ENCODE results near the gene KCTD12. TPM values are rescaled to one million over a fixed set of nuclear protein-coding genes. Genes with fewer than 3 reads are reported as not detected.
"Not testable (repeated sequence)": the region's sequence is repeated elsewhere in the genome, so short reads cannot be mapped to it uniquely, and the experiment has no call there.

The KCTD12 gene
- 14.9 and 19.3 TPM in 2 replicates for total RNA-seq (2014; rRNA removed; shearing (Covaris generic); ENCODE audit: low replicate concordance)

DNA sequence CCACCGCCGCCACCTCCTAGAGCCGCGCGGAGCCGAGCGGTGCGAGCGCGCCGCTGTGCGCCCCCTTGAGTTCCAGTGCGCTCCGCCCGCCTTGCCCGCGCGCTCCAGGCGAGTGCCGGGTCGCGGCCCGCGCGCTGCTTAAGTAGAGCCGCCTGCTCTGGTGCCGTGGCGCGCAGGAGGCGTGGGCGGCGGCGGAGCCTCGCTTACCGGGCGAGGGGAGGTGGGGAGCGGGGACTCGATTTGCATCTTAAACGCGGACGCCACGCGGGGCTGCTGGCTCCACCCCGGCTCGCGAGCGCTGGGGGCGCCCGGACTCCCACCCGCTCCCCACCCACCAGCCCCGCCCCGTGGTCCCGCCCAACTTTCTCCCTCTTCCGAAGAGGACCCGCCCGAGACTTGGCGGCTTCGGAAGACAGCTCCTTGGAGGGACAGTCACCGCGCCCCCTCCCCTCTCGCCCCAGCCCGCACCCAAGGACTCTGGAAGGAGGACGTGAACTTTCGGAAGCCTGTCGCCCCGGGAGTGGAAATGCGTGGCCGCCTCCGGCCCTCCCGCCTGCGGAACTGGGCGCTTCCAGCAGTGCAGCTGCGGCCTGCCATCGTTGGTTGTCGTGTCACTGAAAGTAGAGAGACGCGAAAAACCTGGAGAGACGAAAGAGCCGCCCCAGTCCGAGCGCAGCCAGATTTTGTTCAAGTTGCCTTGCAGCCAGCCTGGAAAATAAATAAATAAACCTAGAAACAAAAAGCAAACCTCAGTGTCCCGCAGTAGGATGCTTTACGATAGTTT, at the start of gene KCTD12:
Gene KCTD12, minus strand, starts transcription at position 114 of the 784 bp plus-strand sequence. CDS start 257 bp downstream, outside the sequence.
- Histone ChIP-seq H3K9me3 (no peaks in the 10 kb centered on the region), H3K4me3 (peak within 1 kb of the TSS; percentile 74), H3K27me3 (no peaks in the 10 kb centered on the region), H3K36me3 (no peaks in the 10 kb centered on the region)
- DNase-seq, result peak; percentile 86

DNA sequence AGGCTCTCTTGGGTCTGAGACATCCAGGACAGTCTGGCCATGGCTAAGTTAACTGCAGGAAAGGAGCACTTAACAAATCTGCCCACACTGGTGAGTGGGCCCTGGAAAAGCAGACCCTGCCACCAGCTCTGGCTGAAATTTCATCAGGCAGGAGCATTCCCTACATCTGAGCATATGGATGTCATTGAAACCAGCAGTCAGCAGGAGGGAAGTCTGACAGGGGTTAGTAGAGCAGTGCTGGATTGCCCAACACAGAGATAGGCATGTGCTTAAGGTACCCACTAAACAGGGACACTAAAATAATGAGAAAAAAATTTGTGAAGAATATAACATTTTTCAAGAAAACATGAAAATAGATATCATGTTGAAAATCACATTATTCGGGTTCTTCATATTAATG, 48.5 kb upstream of the KCTD12 start:
- Histone ChIP-seq H3K9me3 (peaks cover 4% of the 10 kb centered on the region; the same call in 1 of the 2 replicates), H3K36me3 (no peaks in the 10 kb centered on the region), H3K27me3 (no peaks in the 10 kb centered on the region), H3K4me3 (no peak overlapping the region)
- no peak for DNase-seq

DNA sequence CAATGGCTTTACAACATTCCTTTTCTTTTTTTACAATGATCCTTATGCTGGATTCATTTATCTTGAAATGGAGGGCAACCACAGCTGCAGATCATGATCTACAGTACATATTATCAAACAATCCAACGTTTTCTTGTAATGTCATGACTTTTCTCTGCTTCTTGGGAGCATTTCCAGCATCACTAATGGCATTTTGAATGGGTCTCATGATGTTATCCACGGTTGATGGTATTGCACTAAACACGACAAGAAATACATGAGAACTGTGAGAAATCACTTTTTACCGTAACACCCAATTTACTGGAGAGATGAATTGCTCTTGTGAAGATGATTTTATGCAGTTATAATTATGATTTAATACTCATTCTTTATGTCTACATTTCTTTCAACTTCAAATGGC, 45.9 kb upstream of the KCTD12 start:
- H3K36me3 ChIP-seq, result no peaks in the 10 kb centered on the region
- no peaks in the 10 kb centered on the region for H3K27me3 ChIP-seq
- no peak overlapping the region for H3K4me3 ChIP-seq
- no peak for DNase-seq
- peaks cover 4% of the 10 kb centered on the region; the same call in 1 of the 2 replicates for H3K9me3 ChIP-seq

DNA sequence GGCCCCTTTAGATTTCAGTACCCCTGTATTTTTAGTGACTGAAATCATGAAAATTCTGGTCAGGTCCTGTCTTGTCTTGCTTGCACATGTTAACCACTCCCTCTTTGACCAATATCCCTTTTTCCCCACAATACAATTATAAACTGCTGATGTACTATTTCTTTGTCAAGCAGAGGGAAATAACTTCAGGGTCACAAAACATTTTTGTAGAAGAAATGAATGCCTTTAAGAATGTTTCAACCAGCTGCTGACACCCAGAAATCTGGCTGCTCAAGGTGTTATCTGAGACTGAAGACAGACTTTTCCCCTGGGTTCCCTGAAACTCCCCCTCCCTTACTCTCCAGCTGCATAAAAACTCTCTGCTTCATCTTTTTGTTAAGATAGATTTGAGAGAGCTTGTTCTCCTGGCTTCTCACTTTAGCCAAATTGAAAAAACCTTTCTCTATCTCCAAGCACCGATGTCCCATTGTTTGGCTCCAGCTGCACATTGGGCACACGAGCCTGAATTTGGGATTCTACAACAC, 43.7 kb upstream of the KCTD12 start:
- peaks cover 2% of the 10 kb centered on the region; the same call in 1 of the 2 replicates for H3K9me3 ChIP-seq
- DNase-seq, result no peak
- H3K4me3 ChIP-seq, result no peak overlapping the region
- no peaks in the 10 kb centered on the region for H3K36me3 ChIP-seq
- H3K27me3 ChIP-seq, result no peaks in the 10 kb centered on the region

DNA sequence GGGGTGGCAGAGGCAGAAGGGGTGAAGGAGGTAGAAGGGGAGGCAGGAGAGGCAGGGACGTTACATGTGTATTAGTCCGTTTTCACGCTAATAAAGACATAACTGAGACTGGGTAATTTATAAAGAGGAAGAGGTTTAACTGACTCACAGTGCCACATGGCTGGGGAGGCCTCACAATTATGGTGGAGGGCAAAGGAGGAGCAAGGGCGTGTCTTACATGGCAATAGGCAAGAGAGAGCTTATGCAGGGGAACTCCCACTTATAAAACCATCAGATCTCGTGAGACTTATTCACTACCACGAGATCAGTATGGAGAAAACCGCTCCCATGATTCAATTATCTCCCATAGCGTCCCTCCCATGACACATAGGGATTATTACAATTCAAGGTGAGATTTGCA, 43.1 kb upstream of the KCTD12 start:
- no peak for DNase-seq
- no peaks in the 10 kb centered on the region for H3K27me3 ChIP-seq
- no peaks in the 10 kb centered on the region for H3K36me3 ChIP-seq
- peaks cover 2% of the 10 kb centered on the region; the same call in 1 of the 2 replicates for H3K9me3 ChIP-seq
- H3K4me3 ChIP-seq, result no peak overlapping the region

DNA sequence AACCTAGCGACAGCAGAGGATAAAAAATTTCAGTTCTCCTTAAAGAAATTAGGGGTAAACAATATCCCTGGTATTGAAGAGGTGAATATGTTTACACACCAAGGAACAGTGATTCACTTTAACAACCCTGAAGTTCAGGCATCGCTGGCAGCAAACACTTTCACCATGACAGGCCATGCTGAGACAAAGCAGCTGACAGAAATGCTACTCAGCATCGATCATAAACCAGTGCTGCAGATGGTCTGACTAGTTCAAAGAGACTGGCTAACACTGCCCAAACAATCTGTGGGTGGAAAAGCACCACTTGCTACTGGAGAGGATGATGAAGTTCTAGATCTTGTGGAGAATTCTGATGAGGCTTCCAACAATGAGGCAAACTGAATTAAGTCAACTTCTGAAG, 42.3 kb upstream of the KCTD12 start:
- DNase-seq, result no peak
- Histone ChIP-seq H3K9me3 (peaks cover 2% of the 10 kb centered on the region; the same call in 1 of the 2 replicates), H3K36me3 (no peaks in the 10 kb centered on the region), H3K27me3 (no peaks in the 10 kb centered on the region), H3K4me3 (no peak overlapping the region)

DNA sequence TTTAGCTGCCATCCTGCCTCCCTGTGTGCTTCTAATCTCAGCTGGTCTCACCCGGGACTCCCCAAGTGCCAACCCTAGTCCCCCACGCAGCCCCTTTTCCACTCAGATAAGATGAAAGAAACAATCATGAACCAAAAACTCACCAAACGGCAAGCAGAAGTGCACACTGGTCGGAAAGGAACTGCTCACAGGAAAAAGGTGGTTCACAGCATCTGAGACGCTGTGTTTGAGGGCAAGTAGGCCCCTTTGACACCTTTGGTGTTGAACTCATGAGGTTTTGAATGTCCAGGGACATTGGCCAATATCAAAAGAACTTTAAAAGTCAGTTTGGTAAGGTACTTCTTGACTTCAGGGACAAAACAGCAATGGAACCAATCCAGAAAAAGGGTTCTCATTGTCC, 41.8 kb upstream of the KCTD12 start:
- DNase-seq, result no peak
- Histone ChIP-seq H3K27me3 (no peaks in the 10 kb centered on the region), H3K36me3 (no peaks in the 10 kb centered on the region), H3K4me3 (no peak overlapping the region), H3K9me3 (peaks cover 2% of the 10 kb centered on the region; the same call in 1 of the 2 replicates)

DNA sequence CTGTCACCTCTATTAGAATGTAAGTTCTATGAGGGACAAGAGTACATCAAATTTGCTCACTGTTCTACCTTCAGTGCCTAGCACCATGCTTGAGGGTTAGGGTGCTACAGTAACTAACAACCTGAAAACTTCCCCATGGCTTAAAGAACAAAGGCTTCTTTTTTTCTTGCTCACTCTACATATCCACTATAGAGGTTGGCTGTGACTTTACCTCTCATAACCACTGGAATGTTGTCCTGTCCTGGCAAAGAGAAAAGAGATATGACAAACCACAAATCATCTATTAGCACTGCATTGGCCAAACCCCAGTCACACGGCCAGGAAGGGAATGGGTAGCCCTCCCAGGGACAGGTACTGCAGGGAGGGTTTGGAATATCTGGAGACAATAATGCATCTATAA, 38.9 kb upstream of the KCTD12 start:
- Histone ChIP-seq H3K27me3 (no peaks in the 10 kb centered on the region), H3K9me3 (peaks cover 4% of the 10 kb centered on the region; the same call in 1 of the 2 replicates), H3K36me3 (no peaks in the 10 kb centered on the region), H3K4me3 (no peak overlapping the region)
- DNase-seq, result no peak

DNA sequence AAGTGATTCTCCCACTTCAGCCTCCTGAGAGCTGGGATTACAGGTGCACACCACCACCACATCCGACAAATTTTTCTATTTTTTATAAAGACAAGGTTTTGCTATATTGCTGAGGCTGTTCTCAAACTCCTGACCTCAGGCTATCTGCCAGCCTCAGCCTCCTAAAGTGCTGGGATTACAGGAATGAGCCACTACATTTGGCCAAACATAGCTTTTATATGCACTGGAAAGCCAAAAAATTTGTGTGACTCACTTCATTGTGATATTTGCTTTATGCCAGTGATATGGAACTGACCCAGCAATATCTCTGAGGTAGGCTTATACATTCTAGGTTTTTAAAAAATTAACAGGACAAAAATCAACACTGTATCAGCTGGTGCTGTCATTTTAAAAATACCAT, 35.3 kb upstream of the KCTD12 start:
- Histone ChIP-seq H3K27me3 (no peaks in the 10 kb centered on the region), H3K9me3 (peaks cover 7% of the 10 kb centered on the region), H3K36me3 (no peaks in the 10 kb centered on the region), H3K4me3 (no peak overlapping the region)
- peak; percentile 59 for DNase-seq

DNA sequence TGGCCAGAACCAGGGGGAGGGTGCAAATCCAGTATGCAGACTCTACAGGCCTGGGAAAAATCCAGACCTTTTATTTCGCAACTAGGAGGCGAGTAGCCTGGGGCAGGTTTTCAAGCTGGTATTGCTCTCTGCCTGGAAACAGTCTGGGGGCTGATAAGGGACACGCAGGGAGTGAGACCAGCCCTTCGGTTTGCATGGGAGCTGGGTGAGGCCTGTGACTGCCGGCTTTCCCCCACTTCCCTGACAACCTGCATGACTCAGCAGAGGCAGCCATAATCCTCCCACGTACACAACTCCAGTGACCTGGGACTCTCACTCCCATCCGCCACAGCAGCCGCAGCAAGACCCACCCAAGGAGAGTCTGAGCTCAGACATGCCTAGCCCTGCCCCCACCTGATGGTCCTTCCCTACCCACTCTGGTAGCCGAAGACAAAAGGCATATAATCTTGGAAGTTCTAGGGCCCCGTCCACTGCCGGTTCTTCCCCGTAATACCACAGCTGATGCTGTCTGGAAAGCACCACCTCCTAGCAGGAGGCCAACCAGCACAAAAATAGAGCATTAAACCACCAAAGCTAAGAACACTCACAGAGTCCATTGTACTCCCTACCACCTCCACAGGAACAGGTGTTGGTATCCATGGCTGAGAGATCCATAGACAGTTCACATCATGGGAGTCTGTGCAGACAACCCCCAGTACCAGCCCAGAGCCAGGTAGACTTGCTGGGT, 31.7 kb upstream of the KCTD12 start:
- not testable (repeated sequence) for H3K36me3 ChIP-seq, H3K4me3 ChIP-seq, DNase-seq, H3K9me3 ChIP-seq, H3K27me3 ChIP-seq

DNA sequence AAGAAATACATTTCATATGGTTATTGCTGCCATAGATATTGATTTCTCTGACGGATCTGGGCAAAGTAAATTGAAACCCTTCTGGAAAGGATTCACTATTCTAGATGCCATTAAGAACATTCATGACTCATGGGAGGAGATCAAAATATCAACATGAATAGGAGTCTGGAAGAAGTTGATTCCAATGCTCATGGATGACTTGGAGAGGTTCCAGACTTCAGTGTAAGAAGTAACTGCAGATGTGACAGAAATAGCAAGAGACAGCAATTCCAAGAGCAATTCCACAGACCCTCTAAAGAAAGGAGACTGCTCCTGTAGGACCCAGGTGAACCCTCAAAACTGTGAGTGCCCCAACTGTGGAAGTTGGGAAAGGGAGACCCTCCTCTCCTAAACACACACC, 30.9 kb upstream of the KCTD12 start:
- H3K9me3 ChIP-seq, result peaks cover 7% of the 10 kb centered on the region
- no peaks in the 10 kb centered on the region for H3K27me3 ChIP-seq
- no peaks in the 10 kb centered on the region for H3K36me3 ChIP-seq
- no peak overlapping the region for H3K4me3 ChIP-seq
- no peak for DNase-seq

DNA sequence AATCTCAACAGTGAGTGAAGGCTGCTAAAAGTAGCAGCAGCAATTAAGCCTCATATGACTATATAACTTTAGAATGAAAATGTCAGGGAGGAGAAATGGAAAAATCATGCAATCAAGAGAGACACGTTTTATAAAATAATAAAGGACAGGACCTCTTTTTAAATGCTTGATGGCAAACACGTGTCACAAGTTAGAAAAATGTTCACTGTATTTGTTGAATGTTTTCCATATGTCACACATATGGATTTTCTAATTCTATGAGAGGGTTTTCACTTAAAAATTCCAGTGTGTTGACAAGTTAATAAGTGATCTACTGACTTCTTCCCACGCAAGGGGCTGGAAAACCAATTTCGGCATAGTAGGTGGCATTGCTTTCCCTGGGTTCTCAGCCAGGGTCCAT, 27.7 kb upstream of the KCTD12 start:
- no peaks in the 10 kb centered on the region for H3K36me3 ChIP-seq
- no peak overlapping the region for H3K4me3 ChIP-seq
- no peaks in the 10 kb centered on the region for H3K27me3 ChIP-seq
- DNase-seq, result no peak
- no peaks in the 10 kb centered on the region for H3K9me3 ChIP-seq

DNA sequence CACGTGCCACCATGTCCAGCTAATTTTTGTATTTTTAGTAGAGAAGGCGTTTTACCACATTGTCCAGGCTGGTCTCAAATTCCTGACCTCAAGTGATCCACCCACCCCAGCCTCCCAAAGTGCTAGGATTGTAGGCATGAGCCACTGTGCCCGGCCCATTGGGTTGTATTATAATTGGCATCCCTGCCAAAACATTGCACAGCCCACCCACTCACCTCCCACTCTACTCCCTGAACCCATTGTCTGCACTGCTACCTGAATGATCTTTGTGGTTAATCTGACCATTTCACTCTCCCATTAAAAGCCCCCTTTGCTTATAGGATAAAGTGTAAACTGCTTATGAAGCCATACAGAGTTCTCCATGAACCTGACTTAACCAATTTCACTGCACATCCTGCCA, 26.3 kb upstream of the KCTD12 start:
- no peak overlapping the region for H3K4me3 ChIP-seq
- no peaks in the 10 kb centered on the region for H3K36me3 ChIP-seq
- no peaks in the 10 kb centered on the region for H3K27me3 ChIP-seq
- DNase-seq, result no peak
- no peaks in the 10 kb centered on the region for H3K9me3 ChIP-seq

DNA sequence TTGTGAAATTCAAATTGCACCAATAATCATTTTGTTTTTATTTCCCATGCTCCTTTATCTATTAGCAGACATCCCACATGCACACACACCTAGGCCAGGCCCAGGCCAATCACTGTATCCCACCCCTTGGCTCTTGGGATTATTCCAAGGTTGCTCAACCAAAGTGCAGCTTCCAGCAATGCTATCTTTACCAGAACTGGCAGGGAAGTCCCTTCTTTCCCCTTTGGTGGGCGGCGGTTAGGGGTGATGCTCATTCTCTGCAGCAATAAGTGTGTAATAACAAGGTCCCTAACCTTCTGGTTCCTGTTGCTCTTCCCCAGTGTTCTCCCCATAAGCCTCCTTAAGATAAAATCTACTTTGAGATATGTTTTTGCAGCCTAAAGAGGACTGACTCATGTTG, 18.3 kb upstream of the KCTD12 start:
- Histone ChIP-seq H3K36me3 (no peaks in the 10 kb centered on the region), H3K4me3 (no peak overlapping the region), H3K27me3 (0 out of 2 replicates have a peak, but pooled peaks cover 2% of the 10 kb centered on the region), H3K9me3 (no peaks in the 10 kb centered on the region)
- DNase-seq, result no peak

DNA sequence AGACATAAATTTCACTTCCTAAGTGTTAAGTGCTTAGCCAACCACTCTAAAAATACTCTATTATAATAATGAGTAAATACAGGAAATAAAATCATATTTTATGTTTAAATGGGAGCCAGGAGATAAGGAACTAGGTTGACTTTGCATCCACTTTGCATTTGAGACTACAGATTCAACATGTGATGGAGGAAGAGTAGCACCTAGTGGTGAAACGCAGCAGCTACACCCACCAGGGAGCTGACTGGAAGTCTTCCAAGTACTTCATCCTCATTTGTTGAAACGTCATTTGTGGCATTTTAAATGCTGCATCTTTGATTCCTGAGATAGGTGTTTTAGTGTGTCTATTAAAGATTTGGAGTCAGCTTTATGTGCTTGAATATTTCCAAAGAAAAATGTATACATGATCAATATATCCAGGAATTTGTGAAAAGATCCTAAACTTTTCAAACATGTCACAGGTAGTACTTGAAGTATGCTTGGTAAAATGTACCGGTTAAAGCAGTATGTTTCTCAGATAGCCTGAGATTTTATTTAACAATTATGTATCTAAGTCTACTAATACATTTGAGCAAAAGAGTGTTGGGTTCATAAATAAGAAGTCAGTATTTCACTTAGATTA, 17.4 kb upstream of the KCTD12 start:
- DNase-seq, result no peak
- 0 out of 2 replicates have a peak, but pooled peaks cover 2% of the 10 kb centered on the region for H3K27me3 ChIP-seq

DNA sequence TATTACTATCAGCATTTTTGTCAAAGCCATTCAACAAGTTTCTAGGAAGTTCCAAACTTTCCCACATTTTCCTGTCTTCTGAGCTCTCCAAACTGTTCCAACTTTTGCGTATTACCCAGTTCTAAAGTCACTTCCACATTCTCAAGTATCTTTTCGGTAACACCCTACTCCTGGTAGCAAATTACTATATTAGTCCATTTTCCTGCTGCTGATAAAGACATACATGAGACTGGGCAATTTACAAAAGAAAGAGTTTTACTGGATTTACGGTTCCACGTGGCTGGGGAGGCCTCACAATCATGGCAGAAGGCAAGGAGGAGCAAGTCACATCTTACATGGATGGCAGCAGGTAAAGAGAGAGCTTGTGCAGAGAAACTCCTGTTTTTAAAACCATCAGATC, 12.9 kb upstream of the KCTD12 start:
- peaks cover 10% of the 10 kb centered on the region for H3K9me3 ChIP-seq
- not testable (repeated sequence) for H3K27me3 ChIP-seq, H3K36me3 ChIP-seq, H3K4me3 ChIP-seq, DNase-seq

More for the DNA sequence above, 17.4 kb upstream of the KCTD12 start:
- no peaks in the 10 kb centered on the region for H3K36me3 ChIP-seq
- no peak overlapping the region for H3K4me3 ChIP-seq
- H3K9me3 ChIP-seq, result peaks cover 6% of the 10 kb centered on the region

DNA sequence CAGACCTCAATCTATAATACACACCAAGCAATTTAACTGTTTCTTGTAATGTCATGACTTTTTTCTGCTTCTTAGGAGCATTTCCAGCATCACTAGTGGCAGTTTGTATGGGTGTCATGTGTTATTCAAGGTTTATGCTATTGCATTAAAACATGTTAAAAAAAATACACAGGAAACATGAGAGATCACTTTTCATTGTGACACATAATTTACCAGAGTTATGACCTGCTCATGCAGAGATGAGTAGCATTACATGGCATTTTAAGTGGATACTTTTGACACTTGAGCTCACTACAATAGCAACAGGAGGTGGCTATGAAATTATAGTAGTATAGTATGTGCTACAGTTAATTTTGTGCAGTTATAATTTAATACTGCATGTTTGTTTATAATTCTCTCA, 11.0 kb upstream of the KCTD12 start:
- DNase-seq, H3K27me3 ChIP-seq: not testable (repeated sequence)
- peaks cover 10% of the 10 kb centered on the region for H3K9me3 ChIP-seq

More for the DNA sequence above, 11.0 kb upstream of the KCTD12 start:
- H3K4me3 ChIP-seq, H3K36me3 ChIP-seq: not testable (repeated sequence)

Data from MG63 (cell line).